ENCODE results near the gene C22orf31.

DNA sequence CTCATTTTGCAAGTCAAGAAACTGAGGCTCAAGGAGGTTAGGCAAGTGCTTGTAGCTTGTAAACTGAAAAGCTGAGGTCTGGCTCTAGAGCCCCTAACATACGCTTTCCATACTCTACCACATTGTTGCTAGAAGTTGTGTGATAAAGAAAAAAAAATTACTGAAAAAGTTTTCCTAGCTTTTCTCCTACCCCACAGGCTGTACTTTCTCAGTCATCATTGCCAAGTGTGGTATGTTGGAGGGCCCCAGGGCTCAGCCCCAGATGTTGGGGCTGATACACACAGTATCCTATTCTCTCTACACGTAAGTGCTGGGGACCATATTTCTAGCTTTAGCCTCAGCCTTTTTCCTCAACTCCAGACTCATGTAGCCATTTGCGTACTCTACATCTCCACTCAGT lies 27.2 kb upstream of the C22orf31 start:
- TF ChIP-seq, protein P1, sequence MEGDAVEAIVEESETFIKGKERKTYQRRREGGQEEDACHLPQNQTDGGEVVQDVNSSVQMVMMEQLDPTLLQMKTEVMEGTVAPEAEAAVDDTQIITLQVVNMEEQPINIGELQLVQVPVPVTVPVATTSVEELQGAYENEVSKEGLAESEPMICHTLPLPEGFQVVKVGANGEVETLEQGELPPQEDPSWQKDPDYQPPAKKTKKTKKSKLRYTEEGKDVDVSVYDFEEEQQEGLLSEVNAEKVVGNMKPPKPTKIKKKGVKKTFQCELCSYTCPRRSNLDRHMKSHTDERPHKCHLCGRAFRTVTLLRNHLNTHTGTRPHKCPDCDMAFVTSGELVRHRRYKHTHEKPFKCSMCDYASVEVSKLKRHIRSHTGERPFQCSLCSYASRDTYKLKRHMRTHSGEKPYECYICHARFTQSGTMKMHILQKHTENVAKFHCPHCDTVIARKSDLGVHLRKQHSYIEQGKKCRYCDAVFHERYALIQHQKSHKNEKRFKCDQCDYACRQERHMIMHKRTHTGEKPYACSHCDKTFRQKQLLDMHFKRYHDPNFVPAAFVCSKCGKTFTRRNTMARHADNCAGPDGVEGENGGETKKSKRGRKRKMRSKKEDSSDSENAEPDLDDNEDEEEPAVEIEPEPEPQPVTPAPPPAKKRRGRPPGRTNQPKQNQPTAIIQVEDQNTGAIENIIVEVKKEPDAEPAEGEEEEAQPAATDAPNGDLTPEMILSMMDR (IDR thresholded peaks at IDR 0.05 in 2 of 3, conservative IDR thresholded peaks at IDR 0.05 in 1 of 3; ENCODE audit: borderline replicate concordance in 1 of 3, insufficient read depth in 1 of 3, low read depth in 2 of 3, low read length in 2 of 3): no peak
- TF ChIP-seq ELF1 (IDR thresholded peaks at IDR 0.05; ENCODE audit: borderline replicate concordance, low read depth) (no peak), SP1 (IDR thresholded peaks at IDR 0.05; ENCODE audit: low read depth) (no peak), EZH2 (IDR thresholded peaks at IDR 0.05) (no peak), TCF7L2 (IDR thresholded peaks at IDR 0.05; ENCODE audit: borderline replicate concordance, extremely low read depth, insufficient read depth, insufficient read length) (no peak), FOSL1 (IDR thresholded peaks at IDR 0.05; ENCODE audit: low read depth) (no peak), POLR2AphosphoS5 (IDR thresholded peaks at IDR 0.05; ENCODE audit: low read depth, low read length) (no peak), POLR2A (IDR thresholded peaks at IDR 0.05; ENCODE audit: borderline replicate concordance, extremely low read depth, insufficient read depth, insufficient read length) (no peak)
- TF ChIP-seq, protein P2, sequence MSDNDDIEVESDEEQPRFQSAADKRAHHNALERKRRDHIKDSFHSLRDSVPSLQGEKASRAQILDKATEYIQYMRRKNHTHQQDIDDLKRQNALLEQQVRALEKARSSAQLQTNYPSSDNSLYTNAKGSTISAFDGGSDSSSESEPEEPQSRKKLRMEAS (IDR thresholded peaks at IDR 0.05): no peak

Data from HCT116 (cell line).